ENCODE results near the gene ABHD14A.

The ABHD14A gene

DNA sequence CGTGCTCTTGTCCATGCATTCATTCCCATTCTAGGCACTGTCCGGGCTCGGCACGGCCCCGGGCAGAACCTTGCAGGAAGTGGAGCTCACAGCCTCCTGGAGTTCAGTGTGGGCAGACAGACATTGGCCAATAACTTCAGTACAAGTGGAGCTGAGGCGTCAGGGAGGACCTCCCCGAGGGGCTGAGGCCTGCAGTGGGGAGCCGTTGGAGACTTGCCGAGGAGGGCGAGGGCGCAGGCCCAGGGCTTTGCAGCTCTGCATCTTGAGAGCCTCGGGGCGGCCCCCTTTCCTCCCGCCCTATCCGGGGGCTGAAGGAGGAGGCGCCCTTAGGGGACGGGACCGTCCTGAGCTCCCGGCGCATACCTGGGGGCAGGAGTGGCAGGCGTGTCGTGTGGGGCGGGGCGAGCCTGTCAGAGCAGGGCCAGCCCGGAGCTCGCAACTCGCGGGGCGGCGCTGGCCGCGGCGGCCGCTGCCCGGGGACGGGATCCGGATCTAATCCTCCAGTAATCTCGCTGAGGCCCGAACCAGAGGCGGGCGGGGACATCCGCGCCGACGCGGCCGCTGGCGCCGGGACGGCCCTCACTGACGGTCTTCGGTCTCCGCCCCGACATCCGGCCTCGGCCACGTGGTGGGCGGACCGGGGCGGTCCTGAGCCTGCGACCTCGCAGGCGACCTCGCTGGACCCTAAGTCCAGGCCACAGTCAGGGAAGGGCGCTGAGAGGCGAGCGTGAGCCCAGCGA lies 8.1 kb downstream of the ABHD14A start, which contains the start of gene ACY1:
TSS of gene ACY1 (plus strand) at position 698 of the 740 bp plus-strand sequence. CDS start 530 bp downstream, outside the sequence.
- TF ChIP-seq, protein P1, sequence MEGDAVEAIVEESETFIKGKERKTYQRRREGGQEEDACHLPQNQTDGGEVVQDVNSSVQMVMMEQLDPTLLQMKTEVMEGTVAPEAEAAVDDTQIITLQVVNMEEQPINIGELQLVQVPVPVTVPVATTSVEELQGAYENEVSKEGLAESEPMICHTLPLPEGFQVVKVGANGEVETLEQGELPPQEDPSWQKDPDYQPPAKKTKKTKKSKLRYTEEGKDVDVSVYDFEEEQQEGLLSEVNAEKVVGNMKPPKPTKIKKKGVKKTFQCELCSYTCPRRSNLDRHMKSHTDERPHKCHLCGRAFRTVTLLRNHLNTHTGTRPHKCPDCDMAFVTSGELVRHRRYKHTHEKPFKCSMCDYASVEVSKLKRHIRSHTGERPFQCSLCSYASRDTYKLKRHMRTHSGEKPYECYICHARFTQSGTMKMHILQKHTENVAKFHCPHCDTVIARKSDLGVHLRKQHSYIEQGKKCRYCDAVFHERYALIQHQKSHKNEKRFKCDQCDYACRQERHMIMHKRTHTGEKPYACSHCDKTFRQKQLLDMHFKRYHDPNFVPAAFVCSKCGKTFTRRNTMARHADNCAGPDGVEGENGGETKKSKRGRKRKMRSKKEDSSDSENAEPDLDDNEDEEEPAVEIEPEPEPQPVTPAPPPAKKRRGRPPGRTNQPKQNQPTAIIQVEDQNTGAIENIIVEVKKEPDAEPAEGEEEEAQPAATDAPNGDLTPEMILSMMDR (conservative IDR thresholded peaks at IDR 0.05) = no peak
- peak within 1 kb of the TSS; percentile 97 for H3K27ac ChIP-seq

DNA sequence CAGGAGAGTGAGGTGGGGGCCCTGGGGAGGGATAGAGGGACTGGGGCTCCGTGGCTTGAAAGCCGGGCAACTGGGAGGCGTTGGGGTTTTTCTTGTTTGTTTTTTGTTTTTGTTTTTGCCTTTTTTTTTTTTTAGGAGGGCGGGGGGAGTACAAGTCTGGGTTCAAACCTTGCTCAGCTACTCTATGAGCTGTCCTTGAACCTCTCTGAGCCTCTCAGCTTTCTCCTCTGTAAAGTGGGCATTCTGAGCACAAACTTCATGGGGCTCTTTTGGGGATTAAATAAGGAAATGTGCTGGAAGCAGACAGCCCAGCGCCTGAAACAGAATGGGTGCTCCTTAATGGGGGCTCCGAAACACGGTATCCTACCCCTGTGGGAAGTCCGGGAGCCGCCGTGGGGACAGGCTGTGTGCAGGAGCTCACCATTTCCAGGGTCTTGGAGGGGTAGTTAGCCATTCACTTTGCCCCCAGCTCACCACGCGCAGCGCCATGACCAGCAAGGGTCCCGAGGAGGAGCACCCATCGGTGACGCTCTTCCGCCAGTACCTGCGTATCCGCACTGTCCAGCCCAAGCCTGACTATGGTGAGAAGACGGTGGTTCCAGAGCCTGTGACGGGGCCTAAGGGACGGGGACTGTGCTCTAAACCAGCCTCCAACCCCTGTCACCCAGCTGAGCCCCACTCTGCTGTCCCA lies 8.9 kb downstream of the ABHD14A start:
- peak overlapping the region; percentile 97 for H3K27ac ChIP-seq

DNA sequence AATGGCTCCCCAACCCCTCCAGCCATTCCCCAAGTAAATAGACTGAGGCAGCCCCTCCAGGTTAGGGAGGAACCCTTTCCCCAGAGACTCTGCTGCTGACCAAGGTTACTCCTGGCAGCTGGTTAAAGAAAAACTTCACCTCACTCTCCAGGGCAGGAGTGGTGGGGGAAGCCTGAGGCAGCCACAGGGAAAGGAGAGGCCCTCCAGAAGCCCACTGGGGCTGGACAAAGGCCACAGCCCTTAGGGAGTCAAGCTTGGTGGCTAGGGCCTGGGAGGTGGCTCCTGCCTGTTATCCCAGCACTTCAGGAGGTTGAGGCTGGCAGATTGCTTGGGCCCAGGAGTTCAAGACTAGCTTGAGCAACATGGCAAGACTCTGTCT lies 9.4 kb downstream of the ABHD14A start:
- peak overlapping the region; percentile 97 for H3K27ac ChIP-seq
- TF ChIP-seq, protein P1 (conservative IDR thresholded peaks at IDR 0.05) = no peak

More for the DNA sequence above, 8.9 kb downstream of the ABHD14A start:
- TF ChIP-seq, protein P1 (conservative IDR thresholded peaks at IDR 0.05) = no peak

DNA sequence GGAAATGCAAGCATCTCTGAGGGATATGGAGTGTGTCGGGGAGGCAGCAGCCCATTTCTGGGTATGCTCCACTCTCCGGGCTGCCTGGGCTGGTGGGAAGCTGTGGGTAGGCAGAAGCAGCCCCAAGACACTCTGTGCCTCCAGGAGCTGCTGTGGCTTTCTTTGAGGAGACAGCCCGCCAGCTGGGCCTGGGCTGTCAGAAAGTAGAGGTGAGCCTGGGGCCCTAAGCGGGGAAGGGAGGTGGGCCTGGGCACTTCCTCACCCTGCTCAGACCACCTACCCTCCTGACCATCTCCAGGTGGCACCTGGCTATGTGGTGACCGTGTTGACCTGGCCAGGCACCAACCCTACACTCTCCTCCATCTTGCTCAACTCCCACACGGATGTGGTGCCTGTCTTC lies 10.2 kb downstream of the ABHD14A start:
- TF ChIP-seq, protein P1 (conservative IDR thresholded peaks at IDR 0.05) = no peak
- peak overlapping the region; percentile 97; the same call in 1 of the 2 replicates for H3K27ac ChIP-seq

DNA sequence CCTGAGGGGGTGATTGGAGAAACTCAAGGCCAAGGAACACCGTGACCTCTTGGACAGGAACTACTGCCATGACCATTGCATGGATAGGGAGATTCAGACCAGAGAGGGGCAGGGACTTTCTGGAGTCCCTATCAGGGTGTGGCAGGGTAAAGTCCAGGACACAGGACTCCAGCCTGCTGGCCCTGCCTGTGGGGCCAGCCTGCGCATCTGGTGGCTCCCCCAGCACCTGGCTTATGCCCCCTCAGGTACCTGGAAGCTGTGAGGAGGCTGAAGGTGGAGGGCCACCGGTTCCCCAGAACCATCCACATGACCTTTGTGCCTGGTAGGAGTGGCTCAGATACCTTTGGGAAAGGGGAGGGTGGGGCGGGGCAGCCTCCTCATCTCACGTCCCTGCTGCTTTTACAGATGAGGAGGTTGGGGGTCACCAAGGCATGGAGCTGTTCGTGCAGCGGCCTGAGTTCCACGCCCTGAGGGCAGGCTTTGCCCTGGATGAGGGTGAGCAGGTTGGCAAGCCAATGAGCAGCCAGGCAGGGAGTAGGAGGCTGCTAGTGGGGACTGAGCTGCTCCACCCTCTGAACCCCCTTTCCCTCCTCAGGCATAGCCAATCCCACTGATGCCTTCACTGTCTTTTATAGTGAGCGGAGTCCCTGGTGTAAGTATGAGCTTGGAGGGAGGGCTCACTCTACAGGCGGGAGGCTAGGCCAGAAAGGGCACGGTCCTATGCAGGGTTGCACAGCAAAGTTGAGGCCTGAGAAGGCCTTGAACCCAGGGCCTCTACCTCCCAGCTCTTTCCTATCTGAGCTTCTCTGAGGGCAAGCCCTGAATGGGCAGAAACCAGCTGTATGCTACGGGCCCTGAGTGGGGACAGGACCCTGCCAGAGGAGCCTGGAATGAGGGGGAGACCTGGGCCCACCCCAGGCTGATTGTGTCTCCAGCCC lies 11.4 kb downstream of the ABHD14A start:
- no peak overlapping the region for H3K27ac ChIP-seq
- TF ChIP-seq, protein P1 (conservative IDR thresholded peaks at IDR 0.05) = no peak

DNA sequence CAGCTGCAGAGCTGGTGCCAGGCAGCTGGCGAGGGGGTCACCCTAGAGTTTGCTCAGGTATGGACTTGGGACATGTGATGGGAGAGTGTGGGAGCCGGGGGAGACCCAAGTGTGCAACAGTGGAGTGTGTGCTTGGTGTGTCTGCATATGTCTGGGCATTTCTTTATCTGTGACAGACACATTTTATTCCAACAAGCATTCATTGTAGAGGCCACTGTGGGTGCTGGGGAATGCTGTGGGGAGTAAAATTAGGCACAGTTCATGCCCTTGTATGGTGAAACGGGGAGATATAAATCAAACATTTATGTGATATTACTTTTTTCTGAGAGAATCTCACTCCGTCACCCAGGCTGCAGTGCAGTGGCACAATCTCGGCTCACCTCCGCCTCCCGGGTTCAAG lies 12.7 kb downstream of the ABHD14A start:
- TF ChIP-seq, protein P1 (conservative IDR thresholded peaks at IDR 0.05) = no peak
- no peak overlapping the region for H3K27ac ChIP-seq
